HG03196 (cell line): ENCODE results near the gene PRSS36.
A peak's percentile ranks its signal among the peaks of the same experiment; 100 is the strongest.
"Not testable (repeated sequence)": the region's sequence is repeated elsewhere in the genome, so short reads cannot be mapped to it uniquely, and the experiment has no call there.

Source experiments
- ATAC-seq: cut with Tn5 transposase; IDR thresholded peaks from one replicate; pipeline ENCODE4 v1.9.1; 2021; ENCODE audit not compliant: unreplicated experiment

Gene PRSS36

DNA sequence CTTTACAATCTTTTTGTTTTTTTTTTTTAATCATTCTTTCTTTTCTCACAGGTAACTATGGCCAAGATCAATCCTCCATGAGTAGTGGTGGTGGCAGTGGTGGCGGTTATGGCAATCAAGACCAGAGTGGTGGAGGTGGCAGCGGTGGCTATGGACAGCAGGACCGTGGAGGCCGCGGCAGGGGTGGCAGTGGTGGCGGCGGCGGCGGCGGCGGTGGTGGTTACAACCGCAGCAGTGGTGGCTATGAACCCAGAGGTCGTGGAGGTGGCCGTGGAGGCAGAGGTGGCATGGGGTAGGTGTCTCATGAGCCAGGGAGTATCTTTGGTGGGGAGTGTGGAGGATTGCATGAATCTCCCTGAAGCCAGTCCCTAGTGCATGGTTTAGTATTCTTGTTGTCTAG is 35.0 kb upstream of the PRSS36 start:
- ATAC-seq = no peak

DNA sequence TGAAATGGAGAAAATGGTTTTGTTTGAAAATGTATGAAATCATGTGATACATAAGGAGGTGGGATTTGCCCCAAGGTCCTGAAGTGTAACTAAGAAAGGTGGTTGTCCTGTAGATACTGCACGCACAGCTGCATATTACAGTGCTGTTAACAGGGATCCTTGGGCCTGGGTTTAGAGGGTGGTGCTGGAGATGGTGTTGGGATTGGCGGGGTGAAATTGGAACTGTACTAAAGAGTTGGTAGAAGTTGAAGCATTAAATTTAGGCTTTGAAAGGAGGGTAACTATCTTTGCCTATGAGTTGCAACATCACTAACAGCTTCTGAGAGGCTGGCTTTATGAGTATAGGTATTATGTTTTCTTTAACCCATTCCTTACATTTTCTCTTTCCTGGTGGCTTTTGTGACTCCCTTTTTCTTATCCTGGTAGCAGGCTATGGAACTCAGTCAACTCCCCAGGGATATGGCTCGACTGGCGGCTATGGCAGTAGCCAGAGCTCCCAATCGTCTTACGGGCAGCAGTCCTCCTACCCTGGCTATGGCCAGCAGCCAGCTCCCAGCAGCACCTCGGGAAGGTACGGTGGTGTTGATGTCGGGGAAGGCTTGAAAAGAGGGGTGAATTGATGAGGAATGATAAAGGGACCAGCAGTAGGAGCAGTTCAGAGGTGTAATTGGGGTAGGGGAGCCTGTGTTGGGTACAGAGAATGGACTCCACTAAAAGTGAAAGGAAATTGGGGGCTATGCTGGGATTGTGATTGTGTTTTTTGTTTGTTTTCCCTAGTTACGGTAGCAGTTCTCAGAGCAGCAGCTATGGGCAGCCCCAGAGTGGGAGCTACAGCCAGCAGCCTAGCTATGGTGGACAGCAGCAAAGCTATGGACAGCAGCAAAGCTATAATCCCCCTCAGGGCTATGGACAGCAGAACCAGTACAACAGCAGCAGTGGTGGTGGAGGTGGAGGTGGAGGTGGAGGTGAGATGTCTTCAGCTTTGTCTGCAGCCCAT is 33.9 kb upstream of the PRSS36 start:
- ATAC-seq = no peak

GRCh38 chr16:31182391-31182790 is 32.5 kb upstream of the PRSS36 start:
- ATAC-seq = no peak

- ATAC-seq = no peak
Observed at GRCh38 chr16:31181102-31181830, 31.4 kb upstream of the PRSS36 start.

DNA sequence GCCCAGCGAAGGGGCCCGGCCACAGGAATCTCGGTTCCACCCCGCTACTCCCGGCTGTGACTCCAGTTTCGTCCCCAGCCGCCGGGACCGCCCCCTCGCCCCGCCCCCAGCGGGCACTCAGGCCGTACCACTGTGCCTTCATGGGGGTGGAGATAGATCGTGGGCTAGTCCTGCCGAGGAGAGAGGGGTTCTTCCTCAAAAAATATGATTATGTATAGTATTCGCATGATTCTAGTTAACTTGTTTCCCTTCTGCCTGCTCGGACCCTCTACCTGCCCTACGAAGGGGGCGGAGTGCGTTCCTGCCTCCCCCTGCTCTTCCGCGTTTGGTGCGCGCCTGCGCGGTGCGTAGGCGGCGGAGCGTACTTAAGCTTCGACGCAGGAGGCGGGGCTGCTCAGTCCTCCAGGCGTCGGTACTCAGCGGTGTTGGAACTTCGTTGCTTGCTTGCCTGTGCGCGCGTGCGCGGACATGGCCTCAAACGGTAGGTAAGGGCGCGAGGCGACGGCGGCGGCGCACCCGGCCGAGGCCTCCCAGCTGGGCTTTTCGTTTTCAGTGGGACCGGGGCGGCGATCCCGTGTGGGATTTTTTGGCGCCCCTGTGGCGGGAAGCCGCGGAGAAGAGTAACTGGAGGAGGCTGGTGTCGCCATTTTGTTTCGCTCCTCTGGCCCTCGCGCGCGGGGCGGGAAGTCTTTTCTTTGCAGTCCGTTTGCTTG is 30.0 kb upstream of the PRSS36 start, which contains the start of gene FUS:
FUS (plus strand) TSS at position 393 of the 713 bp plus-strand sequence; CDS start at position 469, 76 bp downstream.
- ATAC-seq = peak; percentile 56

- ATAC-seq = no peak
Observed at GRCh38 chr16:31179219-31179746, 29.4 kb upstream of the PRSS36 start.

DNA sequence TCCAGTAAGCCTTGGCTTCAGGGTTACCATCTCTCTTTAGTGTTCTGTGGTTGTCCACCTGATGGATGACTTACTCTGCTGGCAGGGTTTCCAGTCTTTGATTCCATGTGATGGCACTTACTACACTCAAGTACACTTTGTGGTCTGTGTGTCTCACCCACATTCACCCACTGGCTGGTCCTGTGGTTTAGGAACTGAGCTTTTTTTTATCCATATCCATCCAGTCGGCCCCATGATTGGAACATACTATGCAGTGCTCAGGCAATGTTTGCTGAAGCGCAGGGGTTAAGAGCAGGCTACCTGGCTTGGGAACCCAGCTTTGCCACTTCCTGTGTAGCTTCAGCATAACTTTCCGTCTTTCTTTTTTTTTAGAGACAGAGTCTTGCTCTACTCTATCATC is 27.3 kb upstream of the PRSS36 start:
- no peak for ATAC-seq

DNA sequence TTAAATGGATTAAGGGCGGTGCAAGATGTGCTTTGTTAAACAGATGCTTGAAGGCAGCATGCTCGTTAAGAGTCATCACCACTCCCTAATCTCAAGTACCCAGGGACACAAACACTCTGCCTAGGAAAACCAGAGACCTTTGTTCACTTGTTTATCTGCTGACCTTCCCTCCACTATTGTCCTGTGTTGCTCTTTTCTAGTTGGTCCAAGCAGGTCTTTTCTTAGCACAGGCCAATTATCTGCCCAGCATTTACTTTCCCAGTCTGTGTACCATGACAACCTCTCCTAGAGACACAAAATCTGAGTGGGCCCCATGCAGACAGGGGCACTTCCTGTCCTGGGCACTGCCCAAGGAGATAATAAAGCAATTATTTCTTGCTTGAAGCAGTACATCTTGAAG is 20.2 kb upstream of the PRSS36 start:
- ATAC-seq = not testable (repeated sequence)

GRCh38 chr16:31168848-31169247 is 19.0 kb upstream of the PRSS36 start:
- no peak for ATAC-seq

DNA sequence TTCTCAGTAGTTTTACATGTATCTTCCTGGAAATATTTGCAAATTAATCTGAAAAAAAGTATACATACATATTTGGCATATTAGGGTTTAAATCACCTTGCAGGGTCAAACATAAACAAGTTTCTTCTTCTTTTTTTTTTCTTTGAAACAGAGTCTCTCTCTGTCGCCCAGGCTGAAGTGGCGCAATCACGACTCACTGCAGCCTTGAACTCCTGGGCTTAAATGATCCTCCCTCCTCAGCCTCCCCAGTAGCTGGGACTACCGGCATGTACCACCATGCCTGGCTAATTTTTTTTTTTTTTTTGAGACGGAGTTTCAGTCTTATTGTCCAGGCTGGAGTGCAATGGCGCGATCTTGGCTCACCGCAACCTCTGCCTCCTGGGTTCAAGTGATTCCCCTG is 17.4 kb upstream of the PRSS36 start:
- ATAC-seq = no peak

- no peak for ATAC-seq
Observed at GRCh38 chr16:31157136-31157535, 7.3 kb upstream of the PRSS36 start.

GRCh38 chr16:31150976-31151375 is 1.1 kb upstream of the PRSS36 start:
- not testable (repeated sequence) for ATAC-seq

DNA sequence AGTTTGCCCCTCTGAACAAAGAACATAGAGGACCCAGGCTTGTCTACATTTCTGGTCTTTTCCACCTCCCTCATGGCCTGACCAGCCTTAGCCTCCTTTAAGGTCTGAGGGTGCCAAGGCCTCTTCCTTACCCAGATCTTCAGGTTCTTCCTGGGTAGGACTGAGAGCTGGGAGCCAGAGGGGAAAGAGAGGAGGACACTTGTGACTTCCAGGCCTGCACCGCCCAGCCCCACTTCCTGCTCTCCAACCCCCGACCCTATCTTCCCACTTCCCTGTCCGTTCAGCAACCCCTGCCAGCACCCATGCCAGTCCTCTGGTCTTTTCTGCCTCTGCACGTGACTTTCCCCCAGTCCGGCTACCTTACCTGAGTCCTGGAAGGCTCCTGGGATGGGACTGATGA is 534 bp downstream of the PRSS36 start:
- ATAC-seq = no peak

DNA sequence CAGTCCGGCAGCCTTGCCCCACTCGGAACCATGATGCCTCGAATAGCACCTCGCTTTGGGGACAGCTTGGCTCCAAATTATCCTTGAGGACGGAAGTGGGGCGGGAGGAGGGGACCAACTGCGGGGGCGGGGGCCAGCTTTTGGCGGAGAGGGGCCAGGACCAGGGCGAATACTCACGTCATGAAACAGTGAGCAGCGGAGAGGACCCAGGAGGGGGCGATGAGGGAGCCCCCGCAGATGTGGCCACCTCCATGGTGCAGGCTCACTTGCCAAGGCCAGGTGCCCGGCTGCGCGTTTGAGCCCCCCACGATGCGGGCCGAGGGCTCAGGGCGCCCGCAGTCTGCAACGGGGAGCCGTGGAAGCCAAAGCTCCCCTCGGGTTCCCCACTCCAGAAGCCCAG is 970 bp downstream of the PRSS36 start:
- ATAC-seq = no peak

- ATAC-seq = no peak
Observed at GRCh38 chr16:31148281-31148728, 1.6 kb downstream of the PRSS36 start.

DNA sequence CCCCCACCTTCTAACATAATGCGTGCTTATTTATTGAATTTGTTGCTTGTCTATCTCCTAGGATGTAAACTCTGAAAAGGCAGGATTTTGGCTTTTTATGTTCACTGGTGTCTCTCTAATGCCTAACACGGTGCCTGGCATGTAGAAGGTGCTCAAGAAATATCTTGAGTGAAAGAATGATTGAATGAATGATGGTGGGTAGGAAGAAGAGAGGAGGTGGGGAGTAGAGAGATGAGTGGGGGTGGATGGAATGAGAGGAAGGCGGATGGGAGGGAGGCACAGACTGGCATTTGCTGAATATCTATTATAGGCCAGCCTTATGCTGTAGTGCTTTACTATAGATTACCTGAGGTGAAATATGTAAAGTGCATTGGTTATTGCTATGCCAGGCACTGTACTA is 2.3 kb downstream of the PRSS36 start:
- no peak for ATAC-seq

DNA sequence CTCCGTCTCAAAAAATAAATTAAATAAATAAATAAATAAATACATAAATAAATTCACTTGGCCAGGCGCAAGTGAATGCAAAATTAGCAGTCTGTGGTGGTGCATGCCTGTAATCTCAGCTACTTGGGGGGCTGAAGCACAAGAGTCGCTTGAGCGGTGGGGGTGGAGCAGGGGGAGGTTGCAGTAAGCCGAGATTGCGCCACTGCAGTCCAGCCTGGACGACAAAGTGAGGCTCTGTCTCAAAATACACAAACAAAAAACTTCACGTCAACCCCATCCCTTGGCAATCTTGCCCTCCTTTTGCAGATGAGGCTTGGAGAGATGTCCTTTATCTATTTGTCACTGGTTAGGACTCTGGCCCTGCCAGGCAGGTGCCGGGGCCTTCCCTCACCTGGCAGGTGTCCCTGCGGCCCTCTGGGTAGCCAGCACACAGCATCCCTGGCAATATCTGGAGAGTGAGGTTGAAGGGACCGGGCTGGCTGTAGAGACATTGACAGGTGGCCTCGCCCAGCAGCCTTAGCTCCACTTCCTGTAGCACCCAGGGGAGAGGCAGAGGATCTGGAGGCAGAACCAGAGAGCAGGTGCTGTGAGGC is 4.4 kb downstream of the PRSS36 start:
- ATAC-seq = no peak

DNA sequence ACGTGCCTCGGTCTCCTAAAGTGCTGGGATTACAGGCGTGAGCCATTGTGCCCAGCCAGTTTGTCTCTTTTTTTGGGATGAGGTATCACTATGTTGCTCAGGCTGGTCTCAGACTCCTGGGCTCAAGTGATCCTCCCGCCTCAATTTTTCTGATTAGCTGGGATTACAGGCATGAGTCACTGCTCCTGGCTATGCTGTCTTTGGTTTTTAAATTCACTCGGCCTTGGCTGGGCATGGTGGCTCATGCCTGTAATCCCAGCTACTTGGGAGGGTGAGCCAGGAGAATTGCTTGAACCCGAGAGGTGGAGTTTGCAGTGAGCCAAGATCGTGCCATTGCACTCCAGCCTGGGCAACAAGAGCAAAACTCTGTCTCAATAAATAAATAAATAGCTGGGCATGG is 5.4 kb downstream of the PRSS36 start:
- ATAC-seq = not testable (repeated sequence)

- ATAC-seq = no peak
Observed at GRCh38 chr16:31143694-31144148, 6.1 kb downstream of the PRSS36 start.

DNA sequence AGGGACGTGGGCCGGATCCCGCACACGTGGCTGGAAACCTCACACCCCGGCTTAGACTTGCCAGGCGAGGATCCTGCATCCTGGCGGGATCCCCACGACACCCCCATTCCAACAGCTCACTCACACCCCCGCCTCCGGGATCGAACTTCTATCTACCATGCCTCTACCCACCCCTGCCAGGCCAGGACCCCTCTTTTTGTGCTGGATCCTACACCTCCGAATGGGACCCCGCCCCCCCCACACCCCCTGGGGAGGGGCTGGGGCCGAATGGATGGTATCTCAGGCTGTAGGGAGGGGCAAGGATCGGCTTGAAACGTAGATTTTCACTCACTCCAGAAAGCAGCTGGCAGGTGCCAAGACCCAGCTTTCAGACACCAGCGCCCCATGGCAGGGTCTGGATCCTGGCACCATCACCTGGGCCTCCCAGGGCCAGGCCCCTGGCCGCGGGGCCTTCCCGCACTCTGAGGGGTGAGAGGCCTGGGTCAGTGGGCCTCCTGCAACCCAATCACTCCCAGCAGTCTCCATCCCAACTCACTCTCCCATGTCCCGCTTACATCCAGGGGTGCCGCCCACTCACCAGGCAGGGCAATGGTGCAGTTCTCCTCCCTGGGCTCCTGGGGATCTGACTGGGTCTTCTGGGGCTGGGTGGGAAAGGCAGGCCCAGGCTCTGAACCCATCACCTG is 6.7 kb downstream of the PRSS36 start:
- no peak for ATAC-seq
